Stimulated activated CD4-positive, alpha-beta T cell treated with anti-CD3 and anti-CD28 coated beads, Interleukin-12 subunit alpha, Interleukin-12 subunit beta, amount 100 ng/mL, for 24 hours (primary cell): ENCODE measurements around the gene COX7B.
"Not testable (repeated sequence)": the region's sequence is repeated elsewhere in the genome, so short reads cannot be mapped to it uniquely, and the experiment has no call there.

Source experiments
- DNase-seq, 2 experiments: peaks; one replicate each; pipeline ENCODE4 v3.0.0-alpha.2; 2020; ENCODE audit warnings: low read depth in 2 of 2

COX7B gene

GRCh38 chrX:77899081-77899828 lies at the start of gene COX7B:
TSS of gene COX7B (plus strand) at chrX:77899468. CDS start at chrX:77899554, 86 bp downstream.
- DNase-seq = peak in 1 of 2 experiments; percentile 33

GRCh38 chrX:77875372-77875771 lies 23.9 kb upstream of the COX7B start:
- DNase-seq = no peak

DNA sequence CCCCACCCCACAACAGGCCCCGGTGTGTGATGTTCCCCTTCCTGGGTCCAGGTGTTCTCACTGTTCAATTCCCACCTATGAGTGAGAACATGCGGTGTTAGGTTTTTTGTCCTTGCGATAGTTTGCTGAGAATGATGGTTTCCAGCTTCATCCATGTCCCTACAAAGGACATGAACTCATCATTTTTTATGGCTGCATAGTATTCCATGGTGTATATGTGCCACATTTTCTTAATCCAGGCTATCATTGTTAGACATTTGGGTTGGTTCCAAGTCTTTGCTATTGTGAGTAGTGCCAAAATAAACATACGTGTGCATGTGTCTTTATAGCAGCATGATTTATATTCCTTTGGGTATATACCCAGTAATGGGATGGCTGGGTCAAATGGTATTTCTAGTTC lies 17.9 kb upstream of the COX7B start:
- DNase-seq = not testable (repeated sequence)

DNA sequence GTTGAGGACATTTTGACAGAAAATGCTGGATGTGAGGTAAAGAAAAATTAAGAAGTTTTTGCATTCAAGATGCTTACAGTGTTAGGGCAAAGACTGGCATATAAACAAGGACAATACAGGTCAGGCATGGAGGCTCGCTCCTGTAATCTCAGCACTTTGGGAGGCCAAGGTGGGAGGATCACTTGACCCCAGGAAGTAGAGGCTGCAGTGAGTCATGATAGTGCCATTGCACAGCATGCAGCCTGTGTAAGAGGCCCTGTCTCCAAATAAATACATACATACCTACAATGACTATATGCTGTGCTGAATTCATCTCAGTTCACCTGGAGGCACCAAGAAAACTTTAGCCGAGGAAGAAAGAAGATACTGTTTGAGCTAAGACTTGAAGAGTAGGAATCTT lies 6.4 kb upstream of the COX7B start:
- no peak for DNase-seq

DNA sequence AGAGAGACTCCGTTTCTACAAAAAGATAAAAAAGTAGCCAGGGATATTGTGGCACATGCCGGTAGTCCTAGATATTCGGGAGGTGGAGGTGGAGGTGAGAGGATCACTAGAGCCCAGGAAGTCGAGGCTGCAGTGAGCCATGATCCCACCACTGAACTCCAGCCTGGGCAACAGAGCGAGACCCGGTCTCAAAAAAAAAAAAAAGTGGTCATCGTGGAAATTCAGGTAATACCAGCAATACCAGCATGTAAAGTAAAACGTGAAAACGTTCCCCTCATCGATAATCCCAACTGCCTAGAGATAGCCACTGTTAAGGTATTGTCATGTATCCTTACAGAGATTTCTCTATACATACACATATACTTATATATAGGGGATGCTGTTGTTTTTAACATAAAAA lies 5.6 kb upstream of the COX7B start:
- DNase-seq = no peak

- peak; percentile 78 to 81 for DNase-seq
Measured at GRCh38 chrX:77894921-77895886, 4.1 kb upstream of the COX7B start, which contains the start of gene MAGT1. TSS of gene MAGT1 (minus strand) at chrX:77895435. CDS start at chrX:77895410, 25 bp downstream.

GRCh38 chrX:77900688-77901087 lies 1.4 kb downstream of the COX7B start:
- DNase-seq = no peak

DNA sequence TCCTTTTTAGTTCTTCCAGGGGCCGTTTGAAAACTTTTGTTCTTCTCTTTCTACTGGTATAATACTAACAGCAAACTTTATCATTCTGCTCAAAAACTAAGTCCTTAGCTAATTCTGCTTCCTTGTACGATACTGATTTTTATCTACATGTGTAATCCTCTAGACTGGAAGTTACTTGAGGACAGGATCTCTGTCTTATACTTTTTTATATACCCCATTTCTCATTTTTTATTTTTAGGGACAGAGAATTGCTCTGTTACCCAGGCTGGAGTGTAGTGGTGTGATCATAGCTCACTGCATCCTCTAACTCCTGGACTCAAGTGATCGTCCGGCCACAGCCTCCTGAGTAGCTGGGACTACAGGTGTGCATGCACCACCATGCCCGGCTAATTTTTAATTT lies 2.2 kb downstream of the COX7B start:
- DNase-seq = no peak

GRCh38 chrX:77910108-77910840 lies 11.0 kb downstream of the COX7B start, which contains the start of gene ATP7A:
TSS of gene ATP7A (plus strand) at chrX:77910693. CDS start at chrX:77971642, 60,949 bp downstream.
- peak; percentile 75 to 82 for DNase-seq

- DNase-seq = no peak
Measured at GRCh38 chrX:77917294-77917933, 18.1 kb downstream of the COX7B start.

GRCh38 chrX:77918568-77918967 lies 19.3 kb downstream of the COX7B start:
- no peak for DNase-seq

DNA sequence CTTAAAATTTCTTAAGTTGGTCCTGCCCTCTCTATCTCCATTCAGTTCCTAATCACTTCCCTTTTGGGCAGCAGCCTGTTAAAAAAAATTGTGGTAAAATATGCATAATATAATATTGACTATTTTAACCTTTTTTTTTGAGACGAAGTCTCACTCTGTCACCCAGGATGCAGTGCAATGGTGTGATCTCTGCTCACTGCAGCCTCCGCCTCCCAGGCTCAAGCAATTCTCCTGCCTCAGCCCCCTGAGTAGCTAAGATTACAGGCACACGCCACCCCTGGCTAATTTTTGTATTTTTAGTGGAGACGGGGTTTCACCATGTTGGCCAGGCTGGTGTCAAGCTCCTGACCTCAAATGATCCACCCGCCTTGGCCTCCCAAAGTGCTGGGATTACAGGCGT lies 20.1 kb downstream of the COX7B start:
- DNase-seq = not testable (repeated sequence)

GRCh38 chrX:77922787-77923186 lies 23.5 kb downstream of the COX7B start:
- no peak for DNase-seq

DNA sequence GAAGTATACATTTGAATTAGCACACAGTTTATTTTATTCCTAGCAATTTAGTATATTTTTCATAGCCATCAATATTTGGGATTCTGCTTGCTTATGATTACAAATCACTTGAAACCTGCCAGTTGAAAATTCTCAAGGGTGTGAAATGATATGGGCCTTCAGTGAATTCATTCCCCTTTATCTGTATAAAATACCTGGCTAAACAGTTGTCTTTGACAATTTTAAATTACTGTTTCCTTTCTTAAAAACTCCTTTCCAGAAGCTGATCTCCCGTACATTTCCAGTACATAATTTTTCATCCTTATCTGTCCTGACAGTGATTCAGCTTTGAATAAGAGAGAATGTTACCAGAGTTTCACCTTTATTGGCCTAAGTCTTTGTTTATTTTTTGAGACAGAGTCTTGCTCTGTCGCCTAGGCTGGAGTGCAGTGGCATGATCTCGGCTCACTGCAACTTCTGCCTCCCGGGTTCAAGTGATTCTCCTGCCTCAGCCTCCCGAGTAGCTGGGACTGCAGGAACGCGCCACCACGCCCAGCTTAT lies 25.1 kb downstream of the COX7B start:
- DNase-seq = no peak

DNA sequence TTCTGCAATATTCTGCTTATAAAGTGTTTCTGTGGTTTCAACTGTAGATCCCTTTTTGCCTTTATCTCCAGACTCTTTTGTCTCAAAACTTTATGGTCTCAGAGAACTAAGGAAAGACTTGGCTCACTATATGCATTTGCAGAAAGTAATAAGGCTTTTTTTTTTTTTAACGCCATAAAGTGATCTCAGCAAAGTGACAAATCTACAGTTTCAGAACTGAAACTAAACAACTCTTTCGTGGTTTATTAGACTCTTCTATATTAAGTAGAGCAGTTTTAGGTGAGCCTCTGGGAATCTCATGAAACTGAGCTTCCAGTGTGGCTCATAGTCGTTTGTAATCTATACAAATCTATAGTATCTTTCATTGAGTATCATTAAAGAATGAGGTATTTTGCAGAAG lies 26.5 kb downstream of the COX7B start:
- no peak for DNase-seq

GRCh38 chrX:77930581-77930980 lies 31.3 kb downstream of the COX7B start:
- DNase-seq = no peak

DNA sequence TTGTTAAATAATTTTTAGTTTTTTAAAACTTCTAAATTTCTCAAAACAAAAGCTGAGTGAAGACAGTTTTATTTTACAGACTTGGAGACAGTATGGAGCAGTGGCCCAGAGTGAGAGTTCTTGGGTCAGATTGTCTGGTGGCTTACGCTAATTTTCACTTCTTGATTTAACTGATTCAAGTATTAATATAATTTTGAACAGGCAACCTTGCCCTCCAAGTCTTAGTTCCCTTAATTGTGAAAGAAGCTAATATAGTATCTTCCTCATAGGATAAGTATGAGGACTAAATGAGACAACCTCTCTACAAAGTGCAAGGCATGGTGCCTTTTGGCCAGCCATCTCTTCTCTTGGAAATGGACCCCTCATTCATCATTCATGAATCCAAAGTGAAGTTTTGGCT lies 36.6 kb downstream of the COX7B start:
- DNase-seq = no peak

GRCh38 chrX:77936299-77936698 lies 37.0 kb downstream of the COX7B start:
- DNase-seq = no peak

GRCh38 chrX:77937291-77937690 lies 38.0 kb downstream of the COX7B start:
- no peak for DNase-seq

- DNase-seq = no peak
Measured at GRCh38 chrX:77938083-77938680, 38.9 kb downstream of the COX7B start.

GRCh38 chrX:77945031-77945430 lies 45.8 kb downstream of the COX7B start:
- not testable (repeated sequence) for DNase-seq
